GM21515 (cell line): Measurements from ENCODE around the gene ATP13A2.

Experiments
- ATAC-seq: cut with Tn5 transposase; IDR thresholded peaks from one replicate; pipeline ENCODE4 v1.9.1; 2021; ENCODE audit not compliant: unreplicated experiment

Gene ATP13A2

GRCh38 chr1:16980473-16981268 lies 31.1 kb downstream of the ATP13A2 start, which contains the start of gene MFAP2:
Gene MFAP2, minus strand, starts transcription at chr1:16980620. Its CDS starts 2,347 bp downstream, at chr1:16978273.
- ATAC-seq, result no peak

GRCh38 chr1:16979475-16980327 lies 32.0 kb downstream of the ATP13A2 start:
- no peak for ATAC-seq

GRCh38 chr1:16978567-16979474 lies 32.9 kb downstream of the ATP13A2 start:
- no peak for ATAC-seq

- no peak for ATAC-seq
These were observed 33.6 kb downstream of the ATP13A2 start for GRCh38 chr1:16978139-16978538.

GRCh38 chr1:16977377-16977776 lies 34.4 kb downstream of the ATP13A2 start:
- no peak for ATAC-seq

GRCh38 chr1:16976966-16977365 lies 34.8 kb downstream of the ATP13A2 start:
- no peak for ATAC-seq

DNA sequence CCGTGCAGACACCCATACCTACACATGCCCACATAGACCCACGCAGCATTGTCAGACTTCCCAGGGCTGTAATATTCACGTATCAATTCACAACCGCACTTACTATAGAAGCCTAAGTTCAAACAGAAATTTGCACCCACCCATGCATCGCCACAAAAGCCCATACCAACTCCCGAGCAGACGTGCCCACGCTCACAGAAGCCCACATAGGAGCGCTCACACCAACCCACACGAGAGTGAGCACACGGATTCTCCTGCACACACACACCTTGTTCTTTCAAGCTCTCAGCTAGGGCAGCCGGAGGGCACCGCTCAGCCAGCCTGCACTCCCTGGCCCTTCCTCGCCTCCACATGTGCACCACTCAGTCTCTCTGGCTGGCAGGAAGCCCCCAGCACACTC lies 35.9 kb downstream of the ATP13A2 start:
- ATAC-seq, result no peak

- no peak for ATAC-seq
These were observed 36.5 kb downstream of the ATP13A2 start for GRCh38 chr1:16975211-16975610.

DNA sequence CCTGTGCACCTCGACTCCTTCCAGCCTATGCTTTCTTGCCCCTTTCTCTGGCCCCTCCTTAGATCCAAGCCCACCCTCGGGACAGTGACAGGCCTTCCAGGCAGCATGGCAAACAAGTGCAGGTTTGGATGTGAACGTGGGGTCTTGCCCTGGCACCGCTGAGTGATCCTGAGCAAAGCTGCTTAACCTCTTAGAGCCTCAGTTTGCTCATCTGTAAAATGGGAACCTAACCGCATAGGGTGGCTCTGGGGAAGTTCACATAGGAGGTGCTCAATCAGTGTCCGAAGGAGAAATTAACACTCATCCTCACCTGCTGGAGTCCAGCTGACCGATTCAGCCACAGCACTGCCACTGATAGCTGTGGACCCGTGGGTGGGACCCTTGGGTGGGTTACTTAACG lies 38.5 kb downstream of the ATP13A2 start:
- ATAC-seq, result no peak

GRCh38 chr1:16972189-16972895 lies 39.4 kb downstream of the ATP13A2 start:
- no peak for ATAC-seq

- no peak for ATAC-seq
These were observed 40.2 kb downstream of the ATP13A2 start for GRCh38 chr1:16971341-16972188.

DNA sequence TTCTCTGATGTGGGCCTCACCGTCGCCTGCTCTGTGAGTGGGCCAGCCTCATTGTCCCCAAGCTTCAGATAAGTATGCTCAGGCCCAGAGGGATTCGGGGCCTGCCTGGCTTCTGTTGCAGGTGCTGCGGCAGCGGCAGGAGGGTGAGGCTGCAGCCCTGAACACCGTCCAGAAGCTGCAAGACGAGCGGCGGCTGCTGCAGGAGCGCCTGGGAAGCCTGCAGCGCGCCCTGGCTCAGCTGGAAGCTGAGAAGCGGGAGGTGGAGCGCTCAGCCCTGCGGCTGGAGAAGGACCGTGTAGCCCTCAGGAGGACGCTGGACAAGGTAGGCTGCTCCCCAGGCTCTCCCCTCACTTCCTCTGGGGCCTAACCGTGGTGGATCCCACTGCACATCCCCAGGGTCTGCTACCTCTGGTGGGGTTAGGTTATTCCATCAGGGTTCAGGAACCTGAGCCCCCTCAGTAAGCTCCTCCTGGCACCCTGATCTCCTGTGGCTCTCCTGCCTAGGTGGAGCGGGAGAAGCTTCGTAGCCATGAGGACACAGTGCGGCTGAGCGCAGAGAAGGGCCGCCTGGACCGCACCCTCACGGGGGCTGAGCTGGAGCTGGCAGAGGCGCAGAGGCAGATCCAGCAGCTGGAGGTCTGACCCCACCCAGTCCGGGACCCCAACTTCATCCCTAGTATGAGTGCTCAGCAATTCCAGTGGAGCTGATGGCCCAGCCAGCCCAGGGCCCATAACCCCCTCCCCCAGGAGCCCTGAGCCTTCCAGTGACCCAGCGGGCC lies 41.4 kb downstream of the ATP13A2 start:
- no peak for ATAC-seq

GRCh38 chr1:16969651-16970050 lies 42.1 kb downstream of the ATP13A2 start:
- no peak for ATAC-seq

DNA sequence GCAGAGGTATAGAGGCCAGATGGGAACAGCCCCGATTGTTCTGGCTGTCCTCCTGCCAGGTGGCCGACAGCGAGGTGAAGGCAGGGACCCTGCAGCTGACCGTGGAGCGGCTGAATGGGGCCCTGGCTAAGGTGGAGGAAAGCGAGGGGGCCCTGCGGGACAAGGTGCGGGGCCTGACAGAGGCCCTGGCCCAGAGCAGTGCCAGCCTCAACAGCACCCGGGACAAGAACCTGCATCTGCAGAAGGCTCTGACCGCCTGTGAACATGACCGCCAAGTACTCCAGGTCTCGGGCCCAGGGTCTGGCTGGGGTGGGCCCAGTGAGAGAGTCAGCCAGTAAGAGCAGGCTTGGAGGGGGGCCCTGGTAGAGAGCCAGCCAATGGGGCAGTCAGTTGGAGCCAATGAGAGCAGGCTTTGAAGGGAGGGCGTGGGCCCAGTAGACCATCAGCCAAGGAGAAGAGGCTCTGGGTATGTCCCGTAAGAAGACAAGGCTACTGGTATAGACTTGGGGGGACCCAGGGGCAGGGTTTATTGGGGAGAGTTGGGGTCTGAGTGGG lies 42.6 kb downstream of the ATP13A2 start:
- no peak for ATAC-seq

DNA sequence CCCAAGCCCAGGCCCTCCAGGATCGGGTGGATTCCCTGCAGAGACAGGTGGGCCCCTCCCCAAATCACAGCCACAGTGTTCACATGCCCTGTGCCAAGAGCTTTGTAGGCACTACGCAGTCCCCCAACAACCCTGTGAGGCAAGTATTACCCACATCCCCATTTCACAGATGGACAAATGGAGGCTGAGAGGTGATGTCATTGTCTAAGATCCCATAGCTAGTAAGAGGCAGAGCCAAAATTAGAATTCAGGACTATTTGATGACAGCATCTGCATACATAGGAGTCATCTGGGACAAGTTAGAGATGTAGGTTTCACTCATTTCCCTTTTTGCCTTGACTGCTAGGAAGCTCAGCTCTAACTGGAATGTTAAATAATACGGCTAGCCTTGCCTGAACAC lies 43.4 kb downstream of the ATP13A2 start:
- no peak for ATAC-seq

DNA sequence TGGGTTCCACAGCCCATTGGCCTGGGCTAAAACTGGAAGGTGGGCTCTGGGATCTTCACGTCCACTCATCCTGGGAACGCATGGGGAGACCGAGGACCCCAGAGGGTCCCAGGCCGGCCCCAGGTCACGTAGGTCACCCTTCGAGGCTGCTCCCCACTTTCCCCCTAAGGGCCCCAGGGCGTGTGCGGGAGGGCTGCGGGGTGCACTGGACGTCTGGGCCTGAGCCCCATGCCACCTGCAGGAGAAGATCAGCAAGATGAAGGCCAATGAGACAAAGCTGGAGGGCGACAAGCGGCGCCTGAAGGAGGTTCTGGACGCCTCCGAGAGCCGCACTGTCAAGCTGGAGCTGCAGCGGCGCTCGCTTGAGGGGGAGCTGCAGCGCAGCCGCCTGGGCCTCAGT lies 43.8 kb downstream of the ATP13A2 start:
- ATAC-seq, result no peak

DNA sequence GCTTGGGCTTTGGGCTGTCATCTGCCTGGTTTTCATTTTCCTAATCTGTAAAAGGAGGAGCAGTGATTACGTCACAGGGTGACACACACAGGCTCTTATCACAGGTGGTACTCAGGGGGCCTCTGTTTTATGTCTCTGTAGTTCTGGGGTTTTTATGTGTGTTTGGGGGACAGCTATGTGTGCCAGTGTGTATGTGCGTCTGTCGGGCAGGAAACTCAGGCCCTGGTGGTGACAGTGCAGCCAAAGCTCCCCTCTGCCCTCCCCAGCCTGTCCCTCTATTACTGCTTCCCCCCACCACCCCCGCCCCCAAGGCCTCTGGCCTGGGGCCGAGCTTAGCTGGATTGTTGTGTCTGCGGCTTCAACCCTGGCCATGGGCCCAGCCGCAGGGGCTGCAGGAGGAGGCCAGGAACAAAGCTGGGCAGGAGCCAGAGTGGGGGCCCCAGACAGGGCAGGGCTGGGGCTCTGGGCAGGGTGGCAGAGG lies 44.6 kb downstream of the ATP13A2 start:
- no peak for ATAC-seq

DNA sequence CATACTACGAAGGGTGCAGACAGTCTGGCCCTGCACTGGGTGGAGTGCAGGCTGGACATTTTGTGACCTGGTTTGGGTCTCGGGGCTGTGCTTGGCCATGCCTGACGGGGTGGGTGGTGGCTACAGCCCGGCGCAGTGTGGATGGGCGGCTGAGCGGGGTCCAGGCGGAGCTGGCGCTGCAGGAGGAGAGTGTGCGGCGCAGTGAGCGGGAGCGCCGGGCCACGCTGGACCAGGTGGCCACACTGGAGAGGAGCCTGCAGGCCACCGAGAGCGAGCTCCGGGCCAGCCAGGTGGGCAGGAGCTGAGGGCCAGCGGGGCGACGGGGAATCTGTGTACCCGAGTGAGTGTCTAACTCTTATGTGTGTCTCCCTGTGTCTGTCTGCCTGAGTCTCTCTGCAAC lies 45.4 kb downstream of the ATP13A2 start:
- no peak for ATAC-seq
